CD4-positive, alpha-beta T cell treated with Interleukin-6 for 4 hours (primary cell): Measurements from ENCODE around the gene TENM3.

Source experiments
- DNase-seq: peaks from one replicate; pipeline ENCODE4 v3.0.0-alpha.2; 2020; ENCODE audit warnings: mixed read lengths

TENM3 gene

GRCh38 chr4:182645511-182645910, 402.3 kb downstream of the TENM3 start:
- DNase-seq: no peak

GRCh38 chr4:182647646-182648300, 404.6 kb downstream of the TENM3 start:
- DNase-seq: no peak

GRCh38 chr4:182648766-182649165, 405.6 kb downstream of the TENM3 start:
- no peak for DNase-seq

GRCh38 chr4:182649698-182650477, 406.7 kb downstream of the TENM3 start:
- DNase-seq: no peak

GRCh38 chr4:182653596-182653995, 410.4 kb downstream of the TENM3 start:
- DNase-seq: no peak

GRCh38 chr4:182655340-182655739, 412.1 kb downstream of the TENM3 start:
- no peak for DNase-seq

- no peak for DNase-seq
Observed at GRCh38 chr4:182662551-182662950, 419.3 kb downstream of the TENM3 start.

- DNase-seq: no peak
Observed at GRCh38 chr4:182671231-182671630, 428.0 kb downstream of the TENM3 start.

GRCh38 chr4:182671749-182672148, 428.5 kb downstream of the TENM3 start:
- no peak for DNase-seq

- no peak for DNase-seq
Observed at GRCh38 chr4:182678590-182678989, 435.4 kb downstream of the TENM3 start.

GRCh38 chr4:182679533-182679932, 436.3 kb downstream of the TENM3 start:
- no peak for DNase-seq

- no peak for DNase-seq
Observed at GRCh38 chr4:182680234-182680653, 437.0 kb downstream of the TENM3 start.

GRCh38 chr4:182683661-182684060, 440.5 kb downstream of the TENM3 start:
- DNase-seq: no peak

- DNase-seq: no peak
Observed at GRCh38 chr4:182684796-182685195, 441.6 kb downstream of the TENM3 start.

GRCh38 chr4:182688081-182688480, 444.9 kb downstream of the TENM3 start:
- DNase-seq: no peak

- no peak for DNase-seq
Observed at GRCh38 chr4:182694551-182694950, 451.3 kb downstream of the TENM3 start.

- no peak for DNase-seq
Observed at GRCh38 chr4:182695009-182695408, 451.8 kb downstream of the TENM3 start.

- DNase-seq: no peak
Observed at GRCh38 chr4:182695842-182696241, 452.6 kb downstream of the TENM3 start.

- DNase-seq: no peak
Observed at GRCh38 chr4:182697094-182697493, 453.9 kb downstream of the TENM3 start.

GRCh38 chr4:182698212-182698611, 455.0 kb downstream of the TENM3 start:
- DNase-seq: no peak

GRCh38 chr4:182699201-182699600, 456.0 kb downstream of the TENM3 start:
- DNase-seq: no peak

- DNase-seq: no peak
Observed at GRCh38 chr4:182699795-182700194, 456.6 kb downstream of the TENM3 start.

- no peak for DNase-seq
Observed at GRCh38 chr4:182700362-182701160, 457.4 kb downstream of the TENM3 start.

- DNase-seq: no peak
Observed at GRCh38 chr4:182704077-182704476, 460.9 kb downstream of the TENM3 start.
